SK-N-SH (cell line): ENCODE measurements around the gene ARL6IP4. TPM values are rescaled to one million over a fixed set of nuclear protein-coding genes. Genes with fewer than 3 reads are reported as not detected.

ENCODE experiments used
- CTCF ChIA-PET: fragments of 300-600, 350-600 bp; formaldehyde crosslinking; extraction: SDS; loops from one replicate; lab custom pipeline; 2021; lab: Yijun Ruan, JAX
- POLR2A ChIA-PET: fragments of 350-600 bp; sonication (Branson Sonifier 250); formaldehyde crosslinking; extraction: SDS; loops from one replicate; lab custom pipeline; 2020; ENCODE audit warnings: antibody characterized with exemption, inconsistent platforms; lab: Yijun Ruan, JAX
- DNase-seq: peaks from one replicate; pipeline ENCODE4 v3.0.0; 2012
- H2AFZ ChIP-seq: fragments of 200-600 bp; sonication (generic); 2 replicates; pipeline ENCODE4 v1.8.1; 2016; ENCODE audit warnings: antibody characterized with exemption, mild to moderate bottlenecking, low read depth
- H3F3A ChIP-seq: fragments of 200-600 bp; sonication (generic); replicated peaks from 2 replicates; pipeline ENCODE3; 2016; ENCODE audit warnings: antibody characterized with exemption, mild to moderate bottlenecking; ENCODE audit not compliant: insufficient read depth
- H3K27ac ChIP-seq, 2 experiments: fragments of 200-500 bp in 1 of 2; fragments of 200-600 bp in 1 of 2; sonication (Bioruptor generic) in 1 of 2; sonication (generic), shearing (Covaris generic) in 1 of 2; 2 replicates each; pipeline versions ENCODE4 v1.5.1 to v1.6.1; 2014 to 2016; ENCODE audit warnings: low read depth in 2 of 2, inconsistent platforms in 1 of 2, low read length in 1 of 2, mild to moderate bottlenecking in 1 of 2, mixed read lengths in 1 of 2
- H3K27me3 ChIP-seq: fragments of 200-600 bp; sonication (generic), shearing (Covaris generic); 2 replicates; pipeline ENCODE4 v1.6.1; 2016; ENCODE audit warnings: mixed run types; ENCODE audit not compliant: insufficient read depth
- H3K36me3 ChIP-seq, 2 experiments: fragments of 200-500 bp in 1 of 2; fragments of 200-600 bp in 1 of 2; sonication (Bioruptor generic) in 1 of 2; sonication (generic) in 1 of 2; replicated peaks in 1 of 2; 2 replicates each; pipeline versions ENCODE3 to v1.5.1; 2014 to 2016; ENCODE audit warnings: low read length in 1 of 2, mild to moderate bottlenecking in 1 of 2; ENCODE audit not compliant: insufficient read depth in 2 of 2, control insufficient read depth in 1 of 2
- H3K4me1 ChIP-seq, 2 experiments: fragments of 200-500 bp in 1 of 2; fragments of 200-600 bp in 1 of 2; sonication (Bioruptor generic) in 1 of 2; sonication (generic), shearing (Covaris generic) in 1 of 2; 2 replicates each; pipeline versions ENCODE4 v1.5.1 to v1.6.1; 2014 to 2016; ENCODE audit warnings: low read depth in 1 of 2, low read length in 1 of 2, mixed run types in 1 of 2; ENCODE audit not compliant: insufficient read depth in 2 of 2, control insufficient read depth in 1 of 2
- H3K4me2 ChIP-seq: fragments of 200-600 bp; sonication (generic), shearing (Covaris generic); 2 replicates; pipeline ENCODE4 v1.6.1; 2017; ENCODE audit warnings: mixed run types
- H3K4me3 ChIP-seq, 2 experiments: fragments of 200-500 bp in 1 of 2; fragments of 200-600 bp in 1 of 2; sonication (Bioruptor generic) in 1 of 2; sonication (generic), shearing (Covaris generic) in 1 of 2; 2 replicates each; pipeline versions ENCODE4 v1.5.1 to v1.8.1; 2014 to 2016; ENCODE audit warnings: low read depth in 2 of 2, inconsistent platforms in 1 of 2, low read length in 1 of 2, mild to moderate bottlenecking in 1 of 2, mixed read lengths in 1 of 2, moderate library complexity in 1 of 2
- H3K79me2 ChIP-seq: fragments of 200-600 bp; sonication (generic); 2 replicates; pipeline ENCODE4 v1.8.1; 2017; ENCODE audit warnings: mild to moderate bottlenecking; ENCODE audit not compliant: insufficient read depth
- H3K9ac ChIP-seq: fragments of 200-600 bp; sonication (generic); 2 replicates; pipeline ENCODE4 v1.6.1; 2017; ENCODE audit warnings: mixed run types
- H3K9me2 ChIP-seq: fragments of 200-600 bp; sonication (generic); 2 replicates; pipeline ENCODE4 v1.6.1; 2017; ENCODE audit warnings: mixed run types
- H3K9me3 ChIP-seq: fragments of 200-600 bp; sonication (generic); 2 replicates; pipeline ENCODE4 v1.6.1; 2017; ENCODE audit warnings: mixed run types, mild to moderate bottlenecking, moderate library complexity
- H4K20me1 ChIP-seq: fragments of 200-600 bp; sonication (generic); 2 replicates; pipeline ENCODE4 v1.6.1; 2017; ENCODE audit warnings: mild to moderate bottlenecking, mixed run types; ENCODE audit not compliant: insufficient read depth
- CHD2 ChIP-seq: fragments of 150-350 bp; IDR thresholded peaks from 2 replicates; pipeline ENCODE4 v1.6.1; 2018; ENCODE audit warnings: low read length; ENCODE audit not compliant: partially characterized antibody
- CTCF ChIP-seq: fragments of 200-600 bp; sonication (generic); IDR thresholded peaks from 2 replicates; pipeline ENCODE4 v1.6.1; 2017; ENCODE audit warnings: antibody characterized with exemption, mild to moderate bottlenecking, moderate library complexity
- ELF1 ChIP-seq: IDR thresholded peaks from 2 replicates; pipeline ENCODE4 v1.4.0; 2012
- FOSL2 ChIP-seq: IDR thresholded peaks from 2 replicates; pipeline ENCODE4 v1.4.0; 2012; ENCODE audit warnings: low read depth, mild to moderate bottlenecking, moderate library complexity, borderline replicate concordance
- FOXJ3 ChIP-seq: sonication (generic); formaldehyde crosslinking; IDR thresholded peaks from 2 replicates; pipeline ENCODE4 v1.5.1; 2020; ENCODE audit warnings: mild to moderate bottlenecking, missing genetic modification reagents
- GABPA ChIP-seq: IDR thresholded peaks from 2 replicates; pipeline ENCODE4 v1.4.0; 2012; ENCODE audit warnings: low read depth, mild to moderate bottlenecking
- GATA2 ChIP-seq: sonication (generic); formaldehyde crosslinking; IDR thresholded peaks from 2 replicates; pipeline ENCODE4 v1.5.0; 2020; ENCODE audit warnings: mild to moderate bottlenecking, missing genetic modification reagents
- JUND ChIP-seq: IDR thresholded peaks from 2 replicates; pipeline ENCODE4 v1.4.0; 2012
- MEF2A ChIP-seq: IDR thresholded peaks from 2 replicates; pipeline ENCODE4 v1.4.0; 2012; ENCODE audit warnings: low read depth, borderline replicate concordance
- NFIC ChIP-seq: IDR thresholded peaks from 2 replicates; pipeline ENCODE4 v1.4.0; 2012; ENCODE audit warnings: borderline replicate concordance
- NRF1 ChIP-seq: IDR thresholded peaks from 2 replicates; pipeline ENCODE4 v1.6.1; 2012; ENCODE audit warnings: low read depth, mild to moderate bottlenecking, low read length
- PBX3 ChIP-seq: IDR thresholded peaks from 2 replicates; pipeline ENCODE4; 2012
- SMC3 ChIP-seq: IDR thresholded peaks from 2 replicates; pipeline ENCODE4 v1.6.1; 2012; ENCODE audit warnings: low read depth, low read length, improper control_type of control experiment
- TCF12 ChIP-seq: IDR thresholded peaks from 2 replicates; pipeline ENCODE4 v1.4.0; 2012
- YY1 ChIP-seq: IDR thresholded peaks from 2 replicates; pipeline ENCODE4 v1.4.0; 2012; ENCODE audit warnings: low read depth, mild to moderate bottlenecking
- WGBS: methylation state at CpG from one replicate; pipeline ENCODE4 v1.1.6; 2017; ENCODE audit warnings: low lambda C conversion rate; 5-methylcytosine and 5-hydroxymethylcytosine counted together
- polyA plus RNA-seq, 3 experiments: library from polyadenylated mRNA; depleted of rRNA; stranded (reverse); fragments of >200 nt; gene quantifications; 2 replicates each; pipeline ENCODE4 v1.2.3, GENCODE V29; 2012

Gene ARL6IP4
- polyA plus RNA-seq, 1 of the 3 experiments (the other 2 are of a cell fraction): 370 TPM

GRCh38 chr12:122994140-122994675 lies 13.7 kb downstream of the ARL6IP4 start:
- no peaks in the 10 kb centered on the region for H4K20me1 ChIP-seq
- peaks cover 0 to 4% of the 10 kb centered on the region in 2 experiments; a peak in 1 of 4 replicates for H3K4me1 ChIP-seq
- H3K79me2 ChIP-seq: no peaks in the 10 kb centered on the region
- no peaks in the 10 kb centered on the region for H3F3A ChIP-seq
- no peak overlapping the region for H2AFZ ChIP-seq
- H3K4me2 ChIP-seq: no peak overlapping the region
- no peaks in the 10 kb centered on the region for H3K9me2 ChIP-seq
- no peaks in the 10 kb centered on the region for H3K36me3 ChIP-seq
- no peak for DNase-seq
- POLR2A ChIA-PET: no interaction called here
- 100% methylated on average over 6 of the region's 10 CpGs for WGBS
- no peak for TF ChIP-seq SMC3
- no peak for TF ChIP-seq TCF12
- no peak for TF ChIP-seq NRF1
- no peak for TF ChIP-seq JUND
- no peaks in the 10 kb centered on the region for H3K27me3 ChIP-seq
- H3K9me3 ChIP-seq: no peaks in the 10 kb centered on the region
- H3K4me3 ChIP-seq: no peak overlapping the region
- no peak overlapping the region for H3K27ac ChIP-seq
- H3K9ac ChIP-seq: no peak overlapping the region
- CTCF ChIA-PET: interaction anchor here (0.8 to 1.0 kb wide), 2 partner anchors 13 to 244 kb away, joined by 3 read pairs; no protein-coding TSS in a partner anchor

GRCh38 chr12:122994781-122995502 lies 14.5 kb downstream of the ARL6IP4 start:
- CTCF ChIA-PET: no interaction called here
- Histone ChIP-seq H3K9me3 (no peaks in the 10 kb centered on the region), H3K9me2 (no peaks in the 10 kb centered on the region), H3K27me3 (no peaks in the 10 kb centered on the region), H3K9ac (no peak overlapping the region), H3K4me1 (peaks cover 0 to 4% of the 10 kb centered on the region in 2 experiments; a peak in 1 of 4 replicates), H3K36me3 (no peaks in the 10 kb centered on the region), H3F3A (no peaks in the 10 kb centered on the region), H3K27ac (no peak overlapping the region), H3K79me2 (no peaks in the 10 kb centered on the region), H2AFZ (no peak overlapping the region), H3K4me2 (no peak overlapping the region)
- POLR2A ChIA-PET: no interaction called here
- TF ChIP-seq PBX3: no peak
- no peak for TF ChIP-seq ELF1
- no peak for TF ChIP-seq CTCF
- no peak for TF ChIP-seq FOXJ3 (CRISPR knock-in tag)
- TF ChIP-seq NFIC: no peak
- no peak for TF ChIP-seq FOSL2
- TF ChIP-seq GATA2 (CRISPR knock-in tag): no peak
- no peak for TF ChIP-seq SMC3
- TF ChIP-seq JUND: no peak
- no peak for TF ChIP-seq GABPA
- TF ChIP-seq NRF1: no peak
- TF ChIP-seq MEF2A: no peak
- no peak for TF ChIP-seq YY1
- no peak for TF ChIP-seq CHD2
- TF ChIP-seq, all 33 proteins: peak for 0
- no peak overlapping the region for H3K4me3 ChIP-seq
- H4K20me1 ChIP-seq: no peaks in the 10 kb centered on the region
- no peak for DNase-seq
- 94% methylated on average over 9 of the region's 13 CpGs for WGBS
